ENCODE data around the gene DNAL1. TPM values are rescaled to one million over a fixed set of nuclear protein-coding genes. Genes with fewer than 3 reads are reported as not detected.
A peak's percentile ranks its signal among the peaks of the same experiment; 100 is the strongest.

DNAL1 gene
- total RNA-seq, 1 donor from 2014 or later = 7.7 TPM

- DNase-seq (no peak), ATAC-seq (ENCODE audit: low read depth) (no peak)
- intact Hi-C loops (cut with micrococcal nuclease) = no loop called here
- peak overlapping the region; percentile 41 for H3K27ac Mint-ChIP-seq
- no peaks in the 10 kb centered on the region for H3K27me3 Mint-ChIP-seq
- no peaks in the 10 kb centered on the region for H3K9me3 Mint-ChIP-seq
- H3K36me3 Mint-ChIP-seq (ENCODE audit: low read depth) = peaks cover 73% of the 10 kb centered on the region
- H3K4me1 Mint-ChIP-seq = peaks cover 8% of the 10 kb centered on the region
- TF ChIP-seq CTCF (IDR thresholded peaks at IDR 0.05) = no peak
- no peak overlapping the region for H3K4me3 Mint-ChIP-seq
- POLR2A ChIA-PET = no interaction called here
- CTCF ChIA-PET = no interaction called here
Observed at GRCh38 chr14:73718418-73719251, 73.8 kb downstream of the DNAL1 start.

- no peaks in the 10 kb centered on the region for H3K9me3 Mint-ChIP-seq
- peaks cover 8% of the 10 kb centered on the region for H3K4me1 Mint-ChIP-seq
- no peak overlapping the region for H3K4me3 Mint-ChIP-seq
- no peak for ATAC-seq (ENCODE audit: low read depth)
- TF ChIP-seq CTCF (IDR thresholded peaks at IDR 0.05) = no peak
- intact Hi-C loops (cut with micrococcal nuclease) = no loop called here
- no peak overlapping the region for H3K27ac Mint-ChIP-seq
- no peak for DNase-seq
- H3K36me3 Mint-ChIP-seq (ENCODE audit: low read depth) = peaks cover 79% of the 10 kb centered on the region
- H3K27me3 Mint-ChIP-seq = no peaks in the 10 kb centered on the region
- CTCF ChIA-PET = no interaction called here
- POLR2A ChIA-PET = interaction anchor here (0.6 kb wide), 1 partner anchor 32 kb away, joined by 7 read pairs; no protein-coding TSS in a partner anchor
Observed at GRCh38 chr14:73719361-73719760, 74.6 kb downstream of the DNAL1 start.

- H3K9me3 Mint-ChIP-seq = no peaks in the 10 kb centered on the region
- DNase-seq = no peak
- intact Hi-C loops (cut with micrococcal nuclease) = no loop called here
- ChIA-PET POLR2A (interaction anchor here (0.6 to 1.7 kb wide), 2 partner anchors 7 to 33 kb away, joined by 5 to 7 read pairs; no protein-coding TSS in a partner anchor), CTCF (no interaction called here)
- H3K36me3 Mint-ChIP-seq (ENCODE audit: low read depth) = peaks cover 83% of the 10 kb centered on the region
- H3K4me1 Mint-ChIP-seq = peaks cover 3% of the 10 kb centered on the region
- no peak overlapping the region for H3K27ac Mint-ChIP-seq
- no peak overlapping the region for H3K4me3 Mint-ChIP-seq
- no peak for TF ChIP-seq CTCF (IDR thresholded peaks at IDR 0.05)
- ATAC-seq (ENCODE audit: low read depth) = no peak
- no peaks in the 10 kb centered on the region for H3K27me3 Mint-ChIP-seq
Observed at GRCh38 chr14:73719791-73720190, 75.0 kb downstream of the DNAL1 start.

- intact Hi-C loops (cut with micrococcal nuclease) = no loop called here
- ChIA-PET POLR2A (interaction anchor here (1.7 kb wide), 1 partner anchor 8 kb away, joined by 5 read pairs; no protein-coding TSS in a partner anchor), CTCF (no interaction called here)
- TF ChIP-seq CTCF (IDR thresholded peaks at IDR 0.05) = no peak
- Mint-ChIP-seq H3K9me3 (no peaks in the 10 kb centered on the region), H3K36me3 (ENCODE audit: low read depth) (peaks cover 87% of the 10 kb centered on the region), H3K4me1 (peaks cover 2% of the 10 kb centered on the region), H3K4me3 (no peak overlapping the region), H3K27me3 (no peaks in the 10 kb centered on the region), H3K27ac (no peak overlapping the region)
- DNase-seq = no peak
- ATAC-seq (ENCODE audit: low read depth) = no peak
Observed at GRCh38 chr14:73720636-73721035, 75.8 kb downstream of the DNAL1 start.

GRCh38 chr14:73721101-73721821 lies 76.5 kb downstream of the DNAL1 start:
- Mint-ChIP-seq H3K9me3 (no peaks in the 10 kb centered on the region), H3K27ac (peak overlapping the region; percentile 4), H3K4me1 (peaks cover 2% of the 10 kb centered on the region), H3K4me3 (no peak overlapping the region), H3K27me3 (no peaks in the 10 kb centered on the region), H3K36me3 (ENCODE audit: low read depth) (peaks cover 87% of the 10 kb centered on the region)
- TF ChIP-seq CTCF (IDR thresholded peaks at IDR 0.05) = no peak
- ChIA-PET POLR2A (interaction anchor here (1.7 kb wide), 1 partner anchor 9 kb away, joined by 5 read pairs; no protein-coding TSS in a partner anchor), CTCF (no interaction called here)
- intact Hi-C loops (cut with micrococcal nuclease) = no loop called here
- DNase-seq (no peak), ATAC-seq (ENCODE audit: low read depth) (no peak)

Measured in activated B cell treated with CpG ODN at 0.5 μM for 24 hours (primary cell).